Heart right ventricle (tissue), 16 donors: ENCODE data around the gene MYO1D. TPM values are rescaled to one million over a fixed set of nuclear protein-coding genes. Genes with fewer than 3 reads are reported as not detected.

Source experiments
- ATAC-seq, 8 donors: fragments of 200-7000 bp; cut with Tn5 transposase; one replicate each; pipeline ENCODE4 v1.9.1; 2020; ENCODE audit warnings: mild to moderate bottlenecking in 8 of 8, moderate library complexity in 8 of 8, moderate number of reproducible peaks in 1 of 8
- DNase-seq, 2 donors: peaks; one replicate each; pipeline ENCODE4 v3.0.0-alpha.2; 2020
- H3K27ac ChIP-seq, 10 donors: fragments of 200-600 bp; sonication (generic) in 2 of 10; one replicate each; pipeline versions ENCODE4 v1.5.0 to v1.8.0; 2020 to 2022; ENCODE audit warnings: mild to moderate bottlenecking in 3 of 10
- H3K27me3 ChIP-seq, 7 donors: fragments of 200-600 bp; one replicate each; pipeline ENCODE4 v1.8.0; 2021 to 2022; ENCODE audit warnings: mild to moderate bottlenecking in 2 of 7
- H3K36me3 ChIP-seq, 9 donors: fragments of 200-600 bp; sonication (generic) in 1 of 9; one replicate each; pipeline versions ENCODE4 v1.5.0 to v1.8.0; 2020 to 2022; ENCODE audit warnings: mild to moderate bottlenecking in 2 of 9
- H3K4me1 ChIP-seq, 9 donors: fragments of 200-600 bp; sonication (generic) in 1 of 9; one replicate each; pipeline versions ENCODE4 v1.5.0 to v1.8.0; 2020 to 2022; ENCODE audit warnings: mild to moderate bottlenecking in 4 of 9
- H3K4me3 ChIP-seq, 10 donors: fragments of 200-600 bp; sonication (generic) in 2 of 10; one replicate each; pipeline versions ENCODE4 v1.5.0 to v1.8.0; 2020 to 2022; ENCODE audit warnings: mild to moderate bottlenecking in 7 of 10, moderate library complexity in 2 of 10
- H3K9me3 ChIP-seq, 11 donors: fragments of 200-600 bp in 10 of 11; sonication (generic) in 2 of 11; one replicate each; pipeline versions ENCODE4 v1.5.0 to v1.8.0; 2013 to 2022; ENCODE audit warnings: mild to moderate bottlenecking in 2 of 11, control low read depth in 1 of 11, moderate library complexity in 1 of 11
- CTCF ChIP-seq, 9 donors: fragments of 200-600 bp; sonication (generic) in 2 of 9; IDR thresholded peaks; one replicate each; pipeline versions ENCODE4 v1.5.0 to v1.8.0; 2021 to 2022; ENCODE audit warnings: antibody characterized with exemption in 9 of 9, mild to moderate bottlenecking in 5 of 9, moderate library complexity in 1 of 9
- WGBS, 2 donors: extraction: QIAGEN DNeasy Blood & Tissue Kit; methylation state at CpG; one replicate each; pipeline ENCODE4 v1.1.7; 2013; ENCODE audit warnings: inconsistent platforms in 1 of 2; 5-methylcytosine and 5-hydroxymethylcytosine counted together
- intact Hi-C, 10 donors: fragments of 100-400 bp; cut with DNase I; formaldehyde crosslinking; loops; one replicate each; pipeline versions ENCODE4 v1.11.1 to v1.14.2; 2022
- polyA plus RNA-seq, 2 donors: library from polyadenylated mRNA; stranded (reverse); fragments of 200-250 nt; gene quantifications; one replicate each; pipeline ENCODE4 v1.2.3, GENCODE V29; 2013
- total RNA-seq, 10 donors: library from RNA; stranded (reverse); fragmentation: NEBNext Ultra II Directional in 3 of 10; extraction: Animal tissue kit (Norgen Biotek cat#: 25700) in 3 of 10; gene quantifications; one replicate each; pipeline versions ENCODE4 v1.2.1 to v1.2.4, GENCODE V29; 2021 to 2023
- donor health status: Arrhythmogenic right ventricular cardiomyopathy.
- donor health status: ischemic (EF 13 %, LVEDD 7.1; RV severe dilation, severe dysfunction).
- donor health status: healthy with polysubstance abuse.
- donor health status: DM: no; HTN: yes; CAD: no.
- donor health status: DM: no; HTN: no; CAD: no.
- donor health status: ischemic (EF 25% LVEDD 6.9; RV normal size, moderate dysfunction).
- donor health status: ischemic (EF 25% LVEDD 5.7; RV mildly dilated, moderate dysfunction).
- donor health status: healthy.
- donor health status: DM: yes; HTN: yes; CAD: no.
- donor health status: Ischemic cardiomyopathy.
- donor health status: ischemic (EF 35%, LVEDD 5.7; RV mildly dilated, moderate dysfunction).
- donor health status: nonischemic (EF 11% LVEDD 7.7; RV severe dilation, severe dysfunction).
- donor health status: DM: yes; HTN: yes; CAD: no.
- donor health status: PGD.
- donor health status: ischemic (EF 29% LVEDD 5.4; RV normal size, mild dysfunction).
- donor health status: nonischemic (EF 23%, LVEDD 6.1; RV moderate dilation, normal function).

Gene MYO1D
- total and polyA plus RNA-seq, 12 donors = 1.9 to 16.4 (median 6.7) TPM

GRCh38 chr17:32445074-32445415 lies 431.9 kb downstream of the MYO1D start:
- H3K36me3 ChIP-seq = peaks cover 0 to 34% (median 19%) of the 10 kb centered on the region in 9 donors
- no peak for TF ChIP-seq CTCF (IDR thresholded peaks at IDR 0.05)
- intact Hi-C loops = loop anchor here in 1 of 10 donors (10.0 kb wide), 1 partner anchor 90 kb away; the partner anchor contains the start of gene ZNF207
- peaks cover 2 to 34% (median 28%) of the 10 kb centered on the region in 9 donors for H3K4me1 ChIP-seq
- ATAC-seq = peak; percentile 10 to 70 (median 52)
- peak overlapping the region; percentile 69 to 95 (median 90) for H3K27ac ChIP-seq
- DNase-seq = peak in 1 of 2 donors; percentile 11
- H3K27me3 ChIP-seq = no peaks in the 10 kb centered on the region
- 0 to 1% methylated on average over 14 of the region's 14 CpGs for WGBS, 2 donors
- H3K9me3 ChIP-seq = no peaks in the 10 kb centered on the region
- H3K4me3 ChIP-seq = peak overlapping the region; percentile 71 to 100 (median 93)

- peaks cover 0 to 29% (median 19%) of the 10 kb centered on the region in 9 donors for H3K36me3 ChIP-seq
- peak; percentile 98 to 99 (median 98) for ATAC-seq
- H3K27me3 ChIP-seq = no peaks in the 10 kb centered on the region
Observed at GRCh38 chr17:32444301-32445073, 432.4 kb downstream of the MYO1D start, which contains the start of gene PSMD11. Gene PSMD11, plus strand, starts transcription at chr17:32444510. Its CDS starts 14 bp downstream, at chr17:32444524.

GRCh38 chr17:32443827-32444300 lies 433.1 kb downstream of the MYO1D start:
- Histone ChIP-seq H3K9me3 (no peaks in the 10 kb centered on the region), H3K4me1 (peaks cover 2 to 34% (median 28%) of the 10 kb centered on the region in 9 donors), H3K36me3 (peaks cover 0 to 22% (median 17%) of the 10 kb centered on the region in 9 donors), H3K27ac (peak overlapping the region in 3 of 10 donors; percentile 76 to 95 (median 93)), H3K4me3 (peak overlapping the region; percentile 71 to 100 (median 93)), H3K27me3 (no peaks in the 10 kb centered on the region)
- peak in 1 of 9 donors; percentile 93 for TF ChIP-seq CTCF (IDR thresholded peaks at IDR 0.05)
- intact Hi-C loops = loop anchor here in 2 of 10 donors (5.0 to 10.0 kb wide), 2 partner anchors 89 to 92 kb away; partner anchors contain the start of gene ZNF207 (in 2 of the 2)
- DNase-seq (no peak), ATAC-seq (peak in 4 of 8 donors; percentile 0 to 3 (median 2))
- WGBS, 2 donors = 7 to 9% methylated on average over 29 of the region's 29 CpGs

More at GRCh38 chr17:32444301-32445073, 432.4 kb downstream of the MYO1D start, which contains the start of gene PSMD11:
- DNase-seq = peak; percentile 98
- 0% methylated on average over 74 of the region's 74 CpGs for WGBS, 2 donors
- peak in 8 of 9 donors; percentile 87 to 99 (median 96) for TF ChIP-seq CTCF (IDR thresholded peaks at IDR 0.05)
- H3K4me3 ChIP-seq = peak within 1 kb of the TSS; percentile 71 to 100 (median 93)
- intact Hi-C loops = loop anchor here in 2 of 10 donors (5.0 to 10.0 kb wide), 2 partner anchors 90 to 92 kb away; partner anchors contain the start of gene ZNF207 (in 2 of the 2)
- H3K4me1 ChIP-seq = peaks cover 2 to 34% (median 28%) of the 10 kb centered on the region in 9 donors
- H3K9me3 ChIP-seq = no peaks in the 10 kb centered on the region
- H3K27ac ChIP-seq = peak within 1 kb of the TSS; percentile 69 to 95 (median 90)

Other genes with a start within 250 kb of the MYO1D start
- gene TMEM98, start 51.0 kb upstream of the MYO1D start, total RNA-seq = 10 to 100 TPM in 5 of 10 donors, 1 to 10 TPM in 5; 6.7 to 14.0 (median 9.9) TPM
- gene TMEM98, start 51.0 kb upstream of the MYO1D start, polyA plus RNA-seq = 10 to 100 TPM in 1 of 2 donors, 1 to 10 TPM in 1; 5.2 to 19.5 TPM
- gene SPACA3, start 114.7 kb upstream of the MYO1D start, total RNA-seq = not detected
- gene SPACA3, start 114.7 kb upstream of the MYO1D start, polyA plus RNA-seq = not detected